Suprapubic skin (tissue), 4 donors: Measurements from ENCODE around the gene KCNA2. TPM values are rescaled to one million over a fixed set of nuclear protein-coding genes. Genes with fewer than 3 reads are reported as not detected.

Experiments
- DNase-seq, 2 donors: peaks; one replicate each; pipeline ENCODE4 v3.0.0-alpha.2; 2019; ENCODE audit warnings: low spot score in 2 of 2
- H3K27ac ChIP-seq: fragments of 200-600 bp; sonication (generic); one replicate; pipeline ENCODE4 v1.5.1; 2019
- H3K27me3 ChIP-seq: fragments of 200-600 bp; sonication (generic); one replicate; pipeline ENCODE4 v1.5.1; 2019
- H3K36me3 ChIP-seq: fragments of 200-600 bp; sonication (generic); one replicate; pipeline ENCODE4 v1.5.1; 2019
- H3K4me1 ChIP-seq: fragments of 200-600 bp; sonication (generic); one replicate; pipeline ENCODE4 v1.5.1; 2019
- H3K4me3 ChIP-seq: fragments of 200-600 bp; sonication (generic); one replicate; pipeline ENCODE4 v1.5.1; 2019; ENCODE audit warnings: mild to moderate bottlenecking
- H3K9me3 ChIP-seq: fragments of 200-600 bp; sonication (generic); one replicate; pipeline ENCODE4 v1.5.1; 2019
- EP300 ChIP-seq: sonication (generic); formaldehyde crosslinking; IDR thresholded peaks from one replicate; pipeline ENCODE4 v1.6.1; 2017; ENCODE audit warnings: antibody characterized with exemption
- POLR2A ChIP-seq, 2 donors: fragments of 450-650 bp; IDR thresholded peaks; one replicate each; pipeline ENCODE4 v1.6.1; 2017; ENCODE audit warnings: antibody characterized with exemption in 2 of 2, mild to moderate bottlenecking in 2 of 2, moderate library complexity in 2 of 2
- POLR2AphosphoS5 ChIP-seq, 3 donors: sonication (generic); formaldehyde crosslinking; IDR thresholded peaks; one replicate each; pipeline ENCODE4 v1.6.1; 2017; ENCODE audit warnings: antibody characterized with exemption in 3 of 3
- WGBS: methylation state at CpG from one replicate; pipeline ENCODE4 v1.1.5; 2018; 5-methylcytosine and 5-hydroxymethylcytosine counted together
- total RNA-seq, 4 donors: library from RNA; depleted of rRNA; stranded (reverse); fragments of >200 nt; gene quantifications; one replicate each; pipeline ENCODE4 v1.1.0, GENCODE V29; 2016
- TF ChIP-seq, protein P1 (sequence below), 2 donors: fragments of 200-600 bp in 1 of 2; fragments of 450-650 bp in 1 of 2; sonication (generic) in 1 of 2; IDR thresholded peaks; one replicate each; pipeline ENCODE4 v1.5.1; 2016 to 2019; ENCODE audit warnings: antibody characterized with exemption in 2 of 2, mild to moderate bottlenecking in 1 of 2, moderate library complexity in 1 of 2

Gene KCNA2
- total RNA-seq, 4 donors from 2014 or later = 0.34 to 0.97 (median 0.54) TPM

- Histone ChIP-seq H3K27ac (no peak overlapping the region), H3K27me3 (peaks cover 21% of the 10 kb centered on the region), H3K4me3 (no peak overlapping the region), H3K36me3 (no peaks in the 10 kb centered on the region), H3K9me3 (no peaks in the 10 kb centered on the region), H3K4me1 (no peaks in the 10 kb centered on the region)
- WGBS = 90% methylated on average over 1 of the region's 1 CpG
- no peak for DNase-seq
- TF ChIP-seq, protein P1, sequence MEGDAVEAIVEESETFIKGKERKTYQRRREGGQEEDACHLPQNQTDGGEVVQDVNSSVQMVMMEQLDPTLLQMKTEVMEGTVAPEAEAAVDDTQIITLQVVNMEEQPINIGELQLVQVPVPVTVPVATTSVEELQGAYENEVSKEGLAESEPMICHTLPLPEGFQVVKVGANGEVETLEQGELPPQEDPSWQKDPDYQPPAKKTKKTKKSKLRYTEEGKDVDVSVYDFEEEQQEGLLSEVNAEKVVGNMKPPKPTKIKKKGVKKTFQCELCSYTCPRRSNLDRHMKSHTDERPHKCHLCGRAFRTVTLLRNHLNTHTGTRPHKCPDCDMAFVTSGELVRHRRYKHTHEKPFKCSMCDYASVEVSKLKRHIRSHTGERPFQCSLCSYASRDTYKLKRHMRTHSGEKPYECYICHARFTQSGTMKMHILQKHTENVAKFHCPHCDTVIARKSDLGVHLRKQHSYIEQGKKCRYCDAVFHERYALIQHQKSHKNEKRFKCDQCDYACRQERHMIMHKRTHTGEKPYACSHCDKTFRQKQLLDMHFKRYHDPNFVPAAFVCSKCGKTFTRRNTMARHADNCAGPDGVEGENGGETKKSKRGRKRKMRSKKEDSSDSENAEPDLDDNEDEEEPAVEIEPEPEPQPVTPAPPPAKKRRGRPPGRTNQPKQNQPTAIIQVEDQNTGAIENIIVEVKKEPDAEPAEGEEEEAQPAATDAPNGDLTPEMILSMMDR (IDR thresholded peaks at IDR 0.05) = no peak
- TF ChIP-seq POLR2A (IDR thresholded peaks at IDR 0.05) = no peak
- no peak for TF ChIP-seq POLR2AphosphoS5 (IDR thresholded peaks at IDR 0.05)
- TF ChIP-seq EP300 = no peak
These were observed 32.8 kb downstream of the KCNA2 start for GRCh38 chr1:110573314-110573713.

GRCh38 chr1:110572751-110573150, 33.4 kb downstream of the KCNA2 start:
- H3K27ac ChIP-seq = no peak overlapping the region
- H3K4me1 ChIP-seq = no peaks in the 10 kb centered on the region
- no peaks in the 10 kb centered on the region for H3K9me3 ChIP-seq
- H3K4me3 ChIP-seq = no peak overlapping the region
- TF ChIP-seq POLR2A (IDR thresholded peaks at IDR 0.05) (no peak), EP300 (no peak), POLR2AphosphoS5 (IDR thresholded peaks at IDR 0.05) (no peak)
- TF ChIP-seq, protein P1 (IDR thresholded peaks at IDR 0.05) = no peak
- peaks cover 21% of the 10 kb centered on the region for H3K27me3 ChIP-seq
- H3K36me3 ChIP-seq = no peaks in the 10 kb centered on the region
- 92% methylated on average over 3 of the region's 3 CpGs for WGBS
- DNase-seq = peak in 1 of 2 donors; percentile 57

DNA sequence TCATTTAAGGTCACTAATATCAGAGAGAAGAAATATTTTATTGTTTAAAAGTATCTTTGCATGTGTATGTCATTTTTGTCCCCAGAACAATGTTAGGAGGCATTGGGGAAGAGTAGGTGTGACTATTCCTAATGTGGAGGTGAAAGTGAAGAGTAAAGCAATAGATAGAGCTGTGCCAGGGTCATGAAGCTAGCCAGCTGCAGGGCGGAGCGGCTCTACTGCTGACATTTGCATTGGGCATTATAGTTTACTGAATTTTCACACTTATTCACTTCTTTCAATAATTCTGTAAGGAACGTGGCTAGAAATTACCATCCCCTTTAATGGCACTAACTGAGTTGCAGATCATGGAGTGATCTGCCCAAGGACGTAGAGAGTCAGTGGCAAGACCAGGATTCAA, 35.3 kb downstream of the KCNA2 start:
- peaks cover 29% of the 10 kb centered on the region for H3K27me3 ChIP-seq
- H3K4me1 ChIP-seq = no peaks in the 10 kb centered on the region
- H3K27ac ChIP-seq = no peak overlapping the region
- no peak for TF ChIP-seq EP300
- TF ChIP-seq, protein P1 (IDR thresholded peaks at IDR 0.05) = no peak
- TF ChIP-seq POLR2A (IDR thresholded peaks at IDR 0.05) = no peak
- no peak for TF ChIP-seq POLR2AphosphoS5 (IDR thresholded peaks at IDR 0.05)
- no peaks in the 10 kb centered on the region for H3K36me3 ChIP-seq
- no peak overlapping the region for H3K4me3 ChIP-seq
- H3K9me3 ChIP-seq = no peaks in the 10 kb centered on the region
- peak in 1 of 2 donors; percentile 8 for DNase-seq
- 73% methylated on average over 4 of the region's 4 CpGs for WGBS

- no peaks in the 10 kb centered on the region for H3K9me3 ChIP-seq
- H3K4me3 ChIP-seq = no peak overlapping the region
- DNase-seq = peak in 1 of 2 donors; percentile 6
- WGBS = 52% methylated on average over 3 of the region's 3 CpGs
- H3K4me1 ChIP-seq = no peaks in the 10 kb centered on the region
- TF ChIP-seq POLR2A (IDR thresholded peaks at IDR 0.05) (no peak), POLR2AphosphoS5 (IDR thresholded peaks at IDR 0.05) (no peak), EP300 (no peak)
- TF ChIP-seq, protein P1 (IDR thresholded peaks at IDR 0.05) = no peak
- H3K27ac ChIP-seq = no peak overlapping the region
- peaks cover 29% of the 10 kb centered on the region for H3K27me3 ChIP-seq
- H3K36me3 ChIP-seq = no peaks in the 10 kb centered on the region
These were observed 35.9 kb downstream of the KCNA2 start for GRCh38 chr1:110570307-110570706.

- peak in 1 of 2 donors; percentile 1 for DNase-seq
- WGBS = 76% methylated on average over 3 of the region's 3 CpGs
- Histone ChIP-seq H3K36me3 (no peaks in the 10 kb centered on the region), H3K4me1 (no peaks in the 10 kb centered on the region), H3K4me3 (no peak overlapping the region), H3K27ac (no peak overlapping the region), H3K9me3 (no peaks in the 10 kb centered on the region), H3K27me3 (peaks cover 26% of the 10 kb centered on the region)
- TF ChIP-seq EP300 = no peak
These were observed 39.3 kb downstream of the KCNA2 start for GRCh38 chr1:110566836-110567235.

DNA sequence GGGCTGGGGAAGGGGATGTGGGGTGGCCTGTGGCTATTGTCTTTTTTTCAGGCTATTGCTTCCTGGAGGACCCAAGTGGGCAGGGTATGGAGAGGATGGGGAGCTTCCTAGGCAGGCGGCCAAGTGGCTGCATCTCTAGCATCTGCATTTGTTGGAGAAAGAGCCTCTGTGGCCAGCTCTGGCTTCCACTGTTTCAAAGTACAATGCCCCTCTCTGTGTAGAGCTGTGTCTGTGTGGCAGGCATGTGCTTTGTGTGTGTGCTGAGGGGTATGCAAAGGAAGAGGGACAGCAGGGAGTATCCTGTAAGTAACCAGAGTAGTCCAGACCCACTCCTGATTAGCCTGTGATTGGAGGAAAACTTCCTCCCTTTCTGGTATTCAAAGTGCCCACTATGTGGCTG, 40.6 kb downstream of the KCNA2 start:
- H3K27me3 ChIP-seq = peaks cover 19% of the 10 kb centered on the region
- H3K4me1 ChIP-seq = no peaks in the 10 kb centered on the region
- H3K27ac ChIP-seq = no peak overlapping the region
- peak in 1 of 2 donors; percentile 57 for DNase-seq
- 82% methylated on average over 1 of the region's 1 CpG for WGBS
- TF ChIP-seq EP300 = no peak
- TF ChIP-seq, protein P1 (IDR thresholded peaks at IDR 0.05) = no peak
- H3K36me3 ChIP-seq = no peaks in the 10 kb centered on the region
- no peak overlapping the region for H3K4me3 ChIP-seq
- H3K9me3 ChIP-seq = no peaks in the 10 kb centered on the region
